Fibroblast of skin of back (primary cell): Measurements from ENCODE around the gene PRM1.

Experiments
- DNase-seq: peaks from one replicate; pipeline ENCODE4 v3.0.0-alpha.2; 2013

The PRM1 gene

DNA sequence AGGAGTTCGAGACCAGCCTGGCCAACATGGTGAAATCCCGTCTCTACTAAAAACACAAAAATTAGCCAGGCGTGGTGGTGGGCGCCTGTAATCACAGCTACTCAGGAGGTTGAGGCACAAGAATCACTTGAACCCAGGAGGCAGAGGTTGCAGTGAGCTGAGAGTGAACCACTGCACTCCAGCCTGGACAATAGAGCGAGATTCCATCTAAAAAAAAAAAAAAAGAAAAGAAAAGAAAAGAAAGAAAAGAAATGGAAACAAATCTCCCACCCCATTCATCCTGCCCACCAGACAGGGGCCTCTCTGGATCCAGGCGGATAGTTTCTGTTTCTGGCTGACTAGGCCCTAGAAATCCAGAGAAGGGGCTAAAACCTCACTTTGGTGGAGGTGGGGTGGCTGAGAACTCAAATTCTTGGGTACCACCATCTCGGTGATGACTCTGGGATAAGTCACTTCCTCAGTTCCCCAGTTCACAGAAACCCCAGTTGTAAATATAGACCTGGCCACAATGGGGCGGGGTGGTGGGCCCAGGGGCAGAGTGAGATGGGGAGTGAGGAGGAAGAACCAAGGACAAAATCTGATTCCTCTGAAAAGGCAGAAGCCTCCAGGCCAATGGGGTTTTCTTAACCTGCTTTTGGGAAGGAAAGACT is 47.3 kb downstream of the PRM1 start:
- DNase-seq: no peak

DNA sequence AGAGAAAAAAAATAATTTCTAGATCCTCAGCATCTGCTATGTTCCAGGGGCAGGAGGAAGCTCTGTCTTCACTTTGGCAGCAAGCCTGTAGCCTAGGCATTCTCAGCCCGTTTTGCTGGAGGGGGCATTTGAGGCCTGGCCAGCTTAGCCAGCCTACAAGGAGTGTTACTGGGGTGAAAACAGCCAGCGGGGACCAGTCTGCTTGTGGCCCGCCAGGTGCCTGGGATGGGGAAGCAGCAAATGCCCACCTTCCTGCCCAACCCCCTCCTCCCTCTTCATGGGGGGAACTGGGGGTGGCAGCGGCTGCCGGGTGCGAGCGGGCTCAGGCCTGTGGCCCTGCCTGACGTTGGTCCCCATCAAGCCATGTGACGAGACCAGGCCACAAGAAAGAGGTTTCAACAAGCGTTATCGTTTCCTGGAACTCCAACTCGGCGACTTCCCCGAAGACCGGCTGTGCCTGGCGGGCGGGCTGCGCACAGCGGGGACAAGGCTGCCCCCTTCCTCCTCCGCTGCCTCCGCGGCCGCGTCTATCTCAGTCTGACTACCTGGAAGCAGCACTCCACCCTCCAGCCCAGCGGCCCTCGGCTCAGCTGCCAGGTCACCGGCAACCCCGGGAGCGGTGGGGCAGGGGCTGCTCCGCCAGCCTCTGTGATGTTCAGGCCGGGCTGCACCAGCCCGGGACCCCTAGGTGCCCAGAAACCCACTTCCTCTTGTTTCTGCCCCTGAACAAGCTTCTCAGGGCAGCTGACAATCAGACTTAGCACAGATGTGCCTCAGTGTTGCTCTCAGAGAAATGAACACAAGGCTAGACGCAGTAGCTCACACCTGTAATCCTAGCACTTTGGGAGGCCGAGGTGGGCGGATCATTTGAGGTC is 48.0 kb downstream of the PRM1 start:
- DNase-seq: no peak

DNA sequence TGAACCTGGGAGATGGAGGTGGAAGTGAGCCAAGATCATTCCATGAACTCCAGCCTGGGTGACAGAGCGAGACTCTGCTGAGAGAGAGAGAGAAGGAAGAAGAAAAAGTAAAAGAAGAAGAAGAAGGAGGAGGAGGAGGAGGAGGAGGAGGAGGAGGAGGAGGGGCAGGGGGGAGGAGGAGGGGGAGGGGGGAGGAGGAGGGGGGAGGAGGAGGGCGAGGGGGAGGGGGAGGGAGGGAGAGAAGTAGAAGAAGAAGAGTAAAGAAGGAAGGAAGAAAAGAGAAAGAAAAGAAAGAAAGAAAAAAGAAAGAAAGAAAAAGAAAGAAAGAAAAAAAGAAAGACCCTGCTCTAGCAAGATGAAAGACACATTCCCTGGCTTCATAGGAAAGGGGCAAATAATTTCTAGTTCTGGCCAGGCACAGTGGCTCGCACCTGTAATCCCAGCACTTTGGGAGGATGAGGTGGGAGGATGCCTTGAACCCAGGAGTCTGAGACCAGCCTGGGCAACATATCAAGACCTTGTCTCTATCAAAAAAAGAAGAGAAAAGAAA is 48.8 kb downstream of the PRM1 start:
- DNase-seq: no peak

DNA sequence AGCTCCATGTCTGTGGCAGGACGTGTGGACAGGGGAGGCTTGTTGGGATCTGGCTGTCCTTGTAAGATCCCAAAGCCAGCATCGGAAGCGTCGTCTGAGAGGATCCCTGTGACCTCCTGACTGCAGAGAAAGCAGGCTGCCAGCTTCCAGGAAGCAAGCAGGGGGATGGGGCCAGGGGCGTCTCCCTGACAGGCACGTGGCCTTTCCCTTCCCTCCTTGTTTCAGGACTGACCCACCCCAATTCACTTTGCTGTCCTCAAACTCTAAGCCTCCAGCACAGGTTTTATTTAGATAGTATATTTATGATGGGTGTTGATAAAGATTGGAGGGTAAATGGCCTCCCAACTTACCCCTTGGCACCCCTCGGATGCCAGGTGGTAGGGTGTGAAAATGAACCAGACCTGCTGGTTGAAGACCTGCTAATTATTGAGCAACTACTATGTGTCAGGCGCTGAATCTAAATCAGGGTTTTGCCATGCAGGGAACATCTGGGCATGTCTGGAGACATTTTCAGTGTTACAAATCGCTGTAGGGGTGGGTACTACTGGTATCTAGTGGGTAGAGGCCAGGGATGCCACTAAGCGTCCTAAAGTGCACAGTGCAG is 49.7 kb downstream of the PRM1 start:
- no peak for DNase-seq
